B cell (primary cell): Measurements from ENCODE around the gene VKORC1L1.

Experiments used
- CTCF ChIP-seq: fragments of 200-600 bp; IDR thresholded peaks from one replicate; pipeline ENCODE4 v1.8.0; 2022; ENCODE audit warnings: antibody characterized with exemption, mild to moderate bottlenecking
- EZH2 ChIP-seq: IDR thresholded peaks from 2 replicates; pipeline ENCODE4 v1.6.1; 2012; ENCODE audit warnings: borderline replicate concordance, low read depth, mild to moderate bottlenecking, moderate library complexity, low read length; ENCODE audit not compliant: insufficient read depth, poor library complexity, severe bottlenecking

- TF ChIP-seq CTCF (no peak), EZH2 (no peak)
These were observed 58.8 kb downstream of the VKORC1L1 start for GRCh38 chr7:65931685-65932084.
